NT2/D1 (cell line): Measurements from ENCODE around the gene KLK2.

Source experiments
- DNase-seq: peaks from one replicate; pipeline ENCODE4 v3.0.0-alpha.2; 2011; ENCODE audit warnings: low read depth, low spot score
- H3K27me3 ChIP-seq: 2 replicates; pipeline ENCODE4 v1.6.0; 2011; ENCODE audit warnings: mild to moderate bottlenecking; ENCODE audit not compliant: insufficient read length, insufficient read depth
- H3K36me3 ChIP-seq: 2 replicates; pipeline ENCODE4 v1.6.1; 2011; ENCODE audit warnings: mild to moderate bottlenecking, low read length, mixed read lengths; ENCODE audit not compliant: insufficient read depth, insufficient read length
- H3K4me1 ChIP-seq: 2 replicates; pipeline ENCODE4 v1.5.1; 2011; ENCODE audit not compliant: insufficient read depth, insufficient read length
- H3K4me3 ChIP-seq: 2 replicates; pipeline ENCODE4 v1.5.1; 2011; ENCODE audit warnings: low read depth; ENCODE audit not compliant: insufficient read length
- H3K9ac ChIP-seq: 2 replicates; pipeline ENCODE4 v1.6.0; 2011; ENCODE audit warnings: low read depth; ENCODE audit not compliant: insufficient read length
- H3K9me3 ChIP-seq: 2 replicates; pipeline ENCODE4 v1.5.1; 2011; ENCODE audit warnings: mild to moderate bottlenecking, low read length; ENCODE audit not compliant: insufficient read depth
- SUZ12 ChIP-seq: IDR thresholded peaks from 2 replicates; pipeline ENCODE4 v1.6.1; 2011; ENCODE audit not compliant: insufficient read length, insufficient read depth; ENCODE audit errors: extremely low read depth
- YY1 ChIP-seq: IDR thresholded peaks from 2 replicates; pipeline ENCODE4 v1.6.1; 2011; ENCODE audit not compliant: insufficient read length, insufficient read depth
- ZNF274 ChIP-seq: IDR thresholded peaks from 2 replicates; pipeline ENCODE4 v1.6.1; 2011; ENCODE audit warnings: mild to moderate bottlenecking, low read depth, low read length

Gene KLK2

GRCh38 chr19:50896591-50897190, 23.5 kb downstream of the KLK2 start:
- H3K4me3 ChIP-seq = no peak overlapping the region
- TF ChIP-seq ZNF274 = no peak
- no peak for TF ChIP-seq YY1
- no peak for TF ChIP-seq SUZ12
- no peak overlapping the region for H3K9ac ChIP-seq
- H3K27me3 ChIP-seq = no peaks in the 10 kb centered on the region
- peaks cover 23% of the 10 kb centered on the region; the same call in 1 of the 2 replicates for H3K9me3 ChIP-seq
- H3K4me1 ChIP-seq = no peaks in the 10 kb centered on the region
- no peaks in the 10 kb centered on the region for H3K36me3 ChIP-seq
- no peak for DNase-seq

- no peak for DNase-seq
- no peak for TF ChIP-seq YY1
- TF ChIP-seq SUZ12 = no peak
- no peak for TF ChIP-seq ZNF274
- H3K9me3 ChIP-seq = peaks cover 23% of the 10 kb centered on the region; the same call in 1 of the 2 replicates
- H3K27me3 ChIP-seq = no peaks in the 10 kb centered on the region
- no peaks in the 10 kb centered on the region for H3K4me1 ChIP-seq
- no peak overlapping the region for H3K4me3 ChIP-seq
- H3K36me3 ChIP-seq = no peaks in the 10 kb centered on the region
- H3K9ac ChIP-seq = no peak overlapping the region
Observed at GRCh38 chr19:50897191-50897607, 24.0 kb downstream of the KLK2 start.

GRCh38 chr19:50897612-50898011, 24.4 kb downstream of the KLK2 start:
- no peak for TF ChIP-seq YY1
- no peak for TF ChIP-seq ZNF274
- TF ChIP-seq SUZ12 = no peak
- H3K36me3 ChIP-seq = no peaks in the 10 kb centered on the region
- no peak for DNase-seq
- no peaks in the 10 kb centered on the region for H3K4me1 ChIP-seq
- H3K4me3 ChIP-seq = no peak overlapping the region
- no peaks in the 10 kb centered on the region for H3K27me3 ChIP-seq
- H3K9ac ChIP-seq = no peak overlapping the region
- H3K9me3 ChIP-seq = peaks cover 23% of the 10 kb centered on the region; the same call in 1 of the 2 replicates

GRCh38 chr19:50898018-50898417, 24.8 kb downstream of the KLK2 start:
- Histone ChIP-seq H3K4me3 (no peak overlapping the region), H3K36me3 (no peaks in the 10 kb centered on the region), H3K9me3 (peaks cover 20% of the 10 kb centered on the region; the same call in 1 of the 2 replicates), H3K4me1 (no peaks in the 10 kb centered on the region), H3K27me3 (no peaks in the 10 kb centered on the region), H3K9ac (no peak overlapping the region)
- DNase-seq = no peak
- TF ChIP-seq YY1 (no peak), ZNF274 (no peak), SUZ12 (no peak)

- H3K4me3 ChIP-seq = no peak overlapping the region
- no peaks in the 10 kb centered on the region for H3K27me3 ChIP-seq
- H3K4me1 ChIP-seq = no peaks in the 10 kb centered on the region
- no peak overlapping the region for H3K9ac ChIP-seq
- TF ChIP-seq SUZ12 (no peak), ZNF274 (no peak), YY1 (no peak)
- DNase-seq = no peak
- no peaks in the 10 kb centered on the region for H3K36me3 ChIP-seq
- H3K9me3 ChIP-seq = peaks cover 10% of the 10 kb centered on the region; the same call in 1 of the 2 replicates
Observed at GRCh38 chr19:50899569-50899968, 26.3 kb downstream of the KLK2 start.

GRCh38 chr19:50902640-50903039, 29.4 kb downstream of the KLK2 start:
- no peaks in the 10 kb centered on the region for H3K9me3 ChIP-seq
- H3K4me1 ChIP-seq = no peaks in the 10 kb centered on the region
- TF ChIP-seq ZNF274 (no peak), YY1 (no peak), SUZ12 (no peak)
- DNase-seq = no peak
- no peaks in the 10 kb centered on the region for H3K36me3 ChIP-seq
- no peak overlapping the region for H3K4me3 ChIP-seq
- no peaks in the 10 kb centered on the region for H3K27me3 ChIP-seq
- H3K9ac ChIP-seq = no peak overlapping the region

- no peaks in the 10 kb centered on the region for H3K9me3 ChIP-seq
- no peak overlapping the region for H3K9ac ChIP-seq
- TF ChIP-seq YY1 = no peak
- no peak for TF ChIP-seq ZNF274
- TF ChIP-seq SUZ12 = no peak
- no peak overlapping the region for H3K4me3 ChIP-seq
- peaks cover 6% of the 10 kb centered on the region for H3K4me1 ChIP-seq
- no peak for DNase-seq
- H3K27me3 ChIP-seq = no peaks in the 10 kb centered on the region
- no peaks in the 10 kb centered on the region for H3K36me3 ChIP-seq
Observed at GRCh38 chr19:50906217-50906616, 33.0 kb downstream of the KLK2 start.
